GM18526 (cell line): ENCODE data around the gene LIN9.

Source experiments
- POLR2A ChIP-seq: IDR thresholded peaks from 3 replicates; pipeline ENCODE4 v1.6.1; 2011; ENCODE audit not compliant: insufficient read length; ENCODE audit errors: extremely low read depth

Gene LIN9

GRCh38 chr1:226209307-226210059, 99.5 kb downstream of the LIN9 start:
- TF ChIP-seq POLR2A = no peak

GRCh38 chr1:226207048-226207447, 101.9 kb downstream of the LIN9 start:
- TF ChIP-seq POLR2A = no peak

GRCh38 chr1:226204198-226204597, 104.8 kb downstream of the LIN9 start:
- no peak for TF ChIP-seq POLR2A

GRCh38 chr1:226203655-226204054, 105.3 kb downstream of the LIN9 start:
- TF ChIP-seq POLR2A = no peak

GRCh38 chr1:226203240-226203639, 105.7 kb downstream of the LIN9 start:
- no peak for TF ChIP-seq POLR2A

- no peak for TF ChIP-seq POLR2A
Observed at GRCh38 chr1:226202246-226202645, 106.7 kb downstream of the LIN9 start.

- TF ChIP-seq POLR2A = no peak
Observed at GRCh38 chr1:226201029-226201593, 107.9 kb downstream of the LIN9 start.

GRCh38 chr1:226199971-226200370, 109.0 kb downstream of the LIN9 start:
- no peak for TF ChIP-seq POLR2A

- no peak for TF ChIP-seq POLR2A
Observed at GRCh38 chr1:226195144-226195543, 113.8 kb downstream of the LIN9 start.

GRCh38 chr1:226187380-226187779, 121.6 kb downstream of the LIN9 start:
- no peak for TF ChIP-seq POLR2A

GRCh38 chr1:226187019-226187322, 122.0 kb downstream of the LIN9 start:
- no peak for TF ChIP-seq POLR2A

GRCh38 chr1:226186124-226187018, 122.6 kb downstream of the LIN9 start, which contains the start of gene ACBD3:
Gene ACBD3 (minus strand): TSS chr1:226186741. CDS start chr1:226186675, 66 bp downstream.
- peak; percentile 93 for TF ChIP-seq POLR2A

GRCh38 chr1:226185141-226186036, 123.6 kb downstream of the LIN9 start:
- TF ChIP-seq POLR2A = no peak

GRCh38 chr1:226181996-226182714, 126.8 kb downstream of the LIN9 start:
- no peak for TF ChIP-seq POLR2A
